K562 (cell line): ENCODE measurements around the gene CNRIP1. TPM values are rescaled to one million over a fixed set of nuclear protein-coding genes. Genes with fewer than 3 reads are reported as not detected.

ENCODE experiments used
- CREBBP ChIP-seq: IDR thresholded peaks from one replicate; pipeline ENCODE4 v1.6.1; 2012; ENCODE audit warnings: low read depth, mild to moderate bottlenecking, control low read depth, inconsistent platforms, low read length
- DMBX1 ChIP-seq: fragments of 250-450 bp; sonication (Bioruptor Pico); IDR thresholded peaks from 2 replicates; pipeline ENCODE4 v1.8.0; 2022; ENCODE audit warnings: inconsistent platforms, mild to moderate bottlenecking, moderate library complexity, borderline replicate concordance
- EP400 ChIP-seq: fragments of 450-650 bp; IDR thresholded peaks from 2 replicates; pipeline ENCODE4 v1.6.1; 2017; ENCODE audit warnings: antibody characterized with exemption, mild to moderate bottlenecking, moderate library complexity
- LEF1 ChIP-seq: fragments of 450-650 bp; IDR thresholded peaks from 2 replicates; pipeline ENCODE4 v1.6.1; 2016; ENCODE audit warnings: mild to moderate bottlenecking
- MAFK ChIP-seq: IDR thresholded peaks from 2 replicates; pipeline ENCODE4 v1.6.1; 2011; ENCODE audit warnings: low read length, improper control_type of control experiment
- NCOR1 ChIP-seq: fragments of 450-650 bp; IDR thresholded peaks from 2 replicates; pipeline ENCODE4 v1.6.1; 2016; ENCODE audit warnings: mild to moderate bottlenecking, moderate library complexity
- POLR2AphosphoS5 ChIP-seq: IDR thresholded peaks from 2 replicates; pipeline ENCODE4 v1.6.1; 2011; ENCODE audit warnings: mild to moderate bottlenecking, low read depth, low read length, moderate library complexity; ENCODE audit not compliant: control insufficient read depth, insufficient read depth
- RCOR1 ChIP-seq, 2 experiments: IDR thresholded peaks; 2 replicates each; pipeline ENCODE4 v1.6.1; 2012; ENCODE audit warnings: low read depth in 2 of 2, low read length in 2 of 2, borderline replicate concordance in 1 of 2, improper control_type of control experiment in 1 of 2
- ZNF584 ChIP-seq: fragments of 200-800 bp; sonication (Bioruptor generic); IDR thresholded peaks from 2 replicates; pipeline ENCODE4 v1.6.1; 2016; ENCODE audit warnings: low read depth, mild to moderate bottlenecking, missing genetic modification characterization, missing compliant biosample characterization
- polyA plus RNA-seq, 8 experiments: library from polyadenylated mRNA; depleted of rRNA in 4 of 8; stranded (reverse) in 5 of 8; unstranded in 3 of 8; fragments of >200 nt; fragmentation: Nextera tagmentation in 2 of 8; fragmentation: Illumina TruSeq in 1 of 8; extraction: Ambion mirVana in 2 of 8; extraction: Trizol in 1 of 8; gene quantifications; 2 replicates each; pipeline versions ENCODE4 v1.2.1 to v1.2.3, GENCODE V29; 2011 to 2014; ENCODE audit warnings: inconsistent platforms in 1 of 8, missing spikeins in 1 of 8
- total RNA-seq, 7 experiments: library from RNA; depleted of rRNA in 6 of 7; stranded (reverse); fragments of >200 nt in 6 of 7; fragmentation: Illumina TruSeq in 2 of 7; extraction: Trizol in 2 of 7; gene quantifications; 2 replicates each; pipeline versions ENCODE4 v1.2.1 to v1.2.3, GENCODE V29; 2011 to 2021; ENCODE audit warnings: low replicate concordance in 1 of 7
- TF ChIP-seq, protein P1 (sequence below): IDR thresholded peaks from 2 replicates; pipeline ENCODE4 v1.6.1; 2016; ENCODE audit warnings: missing genetic modification characterization, missing compliant biosample characterization
- TF ChIP-seq, protein P2 (sequence below), 2 experiments: IDR thresholded peaks; 2 replicates each; pipeline ENCODE4 v1.6.1; 2012; ENCODE audit warnings: improper control_type of control experiment in 2 of 2, low read depth in 2 of 2, low read length in 2 of 2, borderline replicate concordance in 1 of 2
- TF ChIP-seq, protein P3 (sequence below): sonication (generic); formaldehyde crosslinking; IDR thresholded peaks from 2 replicates; pipeline ENCODE4 v1.8.0; 2022; ENCODE audit warnings: mild to moderate bottlenecking, missing genetic modification reagents, borderline replicate concordance
- TF ChIP-seq, protein P4 (sequence below): sonication (generic); formaldehyde crosslinking; IDR thresholded peaks from 2 replicates; pipeline ENCODE4 v1.8.1; 2022; ENCODE audit warnings: missing genetic modification reagents
- TF ChIP-seq, protein P5 (sequence below): fragments of 250-450 bp; sonication (Bioruptor Pico); IDR thresholded peaks from 2 replicates; pipeline ENCODE4 v1.8.0; 2022; ENCODE audit warnings: moderate library complexity, mild to moderate bottlenecking, inconsistent platforms
- TF ChIP-seq, protein P6 (sequence below): sonication (generic); formaldehyde crosslinking; IDR thresholded peaks from 2 replicates; pipeline ENCODE4 v1.5.0; 2020; ENCODE audit warnings: missing genetic modification reagents

Gene CNRIP1
- total and polyA plus RNA-seq, 9 of the 15 experiments (the other 6 are each of a cell fraction or from before 2014, with no cell fraction given), result 0.59 to 2.1 (median 1.5) TPM

DNA sequence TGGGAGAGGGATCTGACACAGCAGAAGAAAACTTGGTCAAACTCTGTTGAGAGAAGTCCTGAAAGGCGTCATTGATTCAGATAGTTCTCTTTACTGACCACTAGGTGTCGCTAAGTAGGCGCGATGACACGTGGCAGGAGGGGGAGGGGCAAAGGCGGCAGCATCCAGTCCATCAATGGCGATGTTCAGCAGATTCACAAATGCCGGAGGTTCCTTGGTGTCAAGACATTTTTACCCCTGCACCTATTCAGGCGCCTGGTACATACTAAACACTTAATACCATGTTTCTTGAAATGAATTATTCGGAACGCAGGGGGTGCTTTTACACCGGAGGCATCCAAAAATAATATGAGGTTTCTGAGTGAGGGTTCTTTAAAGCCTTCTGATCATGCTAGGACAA, 42.3 kb upstream of the CNRIP1 start (continued):
- TF ChIP-seq MAFK (peak; percentile 14; the same call in 1 of the 2 replicates), LEF1 (peak; percentile 56; the same call in 1 of the 2 replicates), NCOR1 (0 out of 2 replicates have a peak, but pooled peaks have one; percentile 35), ZNF584 (CRISPR knock-in tag) (peak; percentile 79; the same call in 1 of the 2 replicates), CREBBP (no peak), EP400 (peak; percentile 84), POLR2AphosphoS5 (no peak), RCOR1 (IDR thresholded peaks at IDR 0.05; ENCODE audit: borderline replicate concordance in 1 of 2, low read depth in 2 of 2, low read length in 2 of 2) (peak in 1 of 2 experiments; percentile 85; a peak in 2 of 4 replicates), DMBX1 (CRISPR knock-in tag) (peak; percentile 71; the same call in 1 of the 2 replicates)
- TF ChIP-seq, protein P1, sequence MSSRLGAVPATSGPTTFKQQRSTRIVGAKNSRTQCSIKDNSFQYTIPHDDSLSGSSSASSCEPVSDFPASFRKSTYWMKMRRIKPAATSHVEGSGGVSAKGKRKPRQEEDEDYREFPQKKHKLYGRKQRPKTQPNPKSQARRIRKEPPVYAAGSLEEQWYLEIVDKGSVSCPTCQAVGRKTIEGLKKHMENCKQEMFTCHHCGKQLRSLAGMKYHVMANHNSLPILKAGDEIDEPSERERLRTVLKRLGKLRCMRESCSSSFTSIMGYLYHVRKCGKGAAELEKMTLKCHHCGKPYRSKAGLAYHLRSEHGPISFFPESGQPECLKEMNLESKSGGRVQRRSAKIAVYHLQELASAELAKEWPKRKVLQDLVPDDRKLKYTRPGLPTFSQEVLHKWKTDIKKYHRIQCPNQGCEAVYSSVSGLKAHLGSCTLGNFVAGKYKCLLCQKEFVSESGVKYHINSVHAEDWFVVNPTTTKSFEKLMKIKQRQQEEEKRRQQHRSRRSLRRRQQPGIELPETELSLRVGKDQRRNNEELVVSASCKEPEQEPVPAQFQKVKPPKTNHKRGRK (tag), result no peak
- TF ChIP-seq, protein P2, sequence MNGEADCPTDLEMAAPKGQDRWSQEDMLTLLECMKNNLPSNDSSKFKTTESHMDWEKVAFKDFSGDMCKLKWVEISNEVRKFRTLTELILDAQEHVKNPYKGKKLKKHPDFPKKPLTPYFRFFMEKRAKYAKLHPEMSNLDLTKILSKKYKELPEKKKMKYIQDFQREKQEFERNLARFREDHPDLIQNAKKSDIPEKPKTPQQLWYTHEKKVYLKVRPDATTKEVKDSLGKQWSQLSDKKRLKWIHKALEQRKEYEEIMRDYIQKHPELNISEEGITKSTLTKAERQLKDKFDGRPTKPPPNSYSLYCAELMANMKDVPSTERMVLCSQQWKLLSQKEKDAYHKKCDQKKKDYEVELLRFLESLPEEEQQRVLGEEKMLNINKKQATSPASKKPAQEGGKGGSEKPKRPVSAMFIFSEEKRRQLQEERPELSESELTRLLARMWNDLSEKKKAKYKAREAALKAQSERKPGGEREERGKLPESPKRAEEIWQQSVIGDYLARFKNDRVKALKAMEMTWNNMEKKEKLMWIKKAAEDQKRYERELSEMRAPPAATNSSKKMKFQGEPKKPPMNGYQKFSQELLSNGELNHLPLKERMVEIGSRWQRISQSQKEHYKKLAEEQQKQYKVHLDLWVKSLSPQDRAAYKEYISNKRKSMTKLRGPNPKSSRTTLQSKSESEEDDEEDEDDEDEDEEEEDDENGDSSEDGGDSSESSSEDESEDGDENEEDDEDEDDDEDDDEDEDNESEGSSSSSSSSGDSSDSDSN (IDR thresholded peaks at IDR 0.05; ENCODE audit: borderline replicate concordance in 1 of 2, low read depth in 2 of 2, low read length in 2 of 2), result 0 out of 4 replicates have a peak, but pooled peaks of 1 of the 2 experiments have one; percentile 43
- TF ChIP-seq, protein P3, sequence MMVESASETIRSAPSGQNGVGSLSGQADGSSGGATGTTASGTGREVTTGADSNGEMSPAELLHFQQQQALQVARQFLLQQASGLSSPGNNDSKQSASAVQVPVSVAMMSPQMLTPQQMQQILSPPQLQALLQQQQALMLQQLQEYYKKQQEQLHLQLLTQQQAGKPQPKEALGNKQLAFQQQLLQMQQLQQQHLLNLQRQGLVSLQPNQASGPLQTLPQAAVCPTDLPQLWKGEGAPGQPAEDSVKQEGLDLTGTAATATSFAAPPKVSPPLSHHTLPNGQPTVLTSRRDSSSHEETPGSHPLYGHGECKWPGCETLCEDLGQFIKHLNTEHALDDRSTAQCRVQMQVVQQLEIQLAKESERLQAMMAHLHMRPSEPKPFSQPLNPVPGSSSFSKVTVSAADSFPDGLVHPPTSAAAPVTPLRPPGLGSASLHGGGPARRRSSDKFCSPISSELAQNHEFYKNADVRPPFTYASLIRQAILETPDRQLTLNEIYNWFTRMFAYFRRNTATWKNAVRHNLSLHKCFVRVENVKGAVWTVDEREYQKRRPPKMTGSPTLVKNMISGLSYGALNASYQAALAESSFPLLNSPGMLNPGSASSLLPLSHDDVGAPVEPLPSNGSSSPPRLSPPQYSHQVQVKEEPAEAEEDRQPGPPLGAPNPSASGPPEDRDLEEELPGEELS (CRISPR knock-in tag), result no peak
- TF ChIP-seq, protein P4, sequence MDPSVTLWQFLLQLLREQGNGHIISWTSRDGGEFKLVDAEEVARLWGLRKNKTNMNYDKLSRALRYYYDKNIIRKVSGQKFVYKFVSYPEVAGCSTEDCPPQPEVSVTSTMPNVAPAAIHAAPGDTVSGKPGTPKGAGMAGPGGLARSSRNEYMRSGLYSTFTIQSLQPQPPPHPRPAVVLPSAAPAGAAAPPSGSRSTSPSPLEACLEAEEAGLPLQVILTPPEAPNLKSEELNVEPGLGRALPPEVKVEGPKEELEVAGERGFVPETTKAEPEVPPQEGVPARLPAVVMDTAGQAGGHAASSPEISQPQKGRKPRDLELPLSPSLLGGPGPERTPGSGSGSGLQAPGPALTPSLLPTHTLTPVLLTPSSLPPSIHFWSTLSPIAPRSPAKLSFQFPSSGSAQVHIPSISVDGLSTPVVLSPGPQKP (CRISPR knock-in tag), result no peak
- TF ChIP-seq, protein P5, sequence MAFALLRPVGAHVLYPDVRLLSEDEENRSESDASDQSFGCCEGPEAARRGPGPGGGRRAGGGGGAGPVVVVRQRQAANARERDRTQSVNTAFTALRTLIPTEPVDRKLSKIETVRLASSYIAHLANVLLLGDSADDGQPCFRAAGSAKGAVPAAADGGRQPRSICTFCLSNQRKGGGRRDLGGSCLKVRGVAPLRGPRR, result no peak
- TF ChIP-seq, protein P6, sequence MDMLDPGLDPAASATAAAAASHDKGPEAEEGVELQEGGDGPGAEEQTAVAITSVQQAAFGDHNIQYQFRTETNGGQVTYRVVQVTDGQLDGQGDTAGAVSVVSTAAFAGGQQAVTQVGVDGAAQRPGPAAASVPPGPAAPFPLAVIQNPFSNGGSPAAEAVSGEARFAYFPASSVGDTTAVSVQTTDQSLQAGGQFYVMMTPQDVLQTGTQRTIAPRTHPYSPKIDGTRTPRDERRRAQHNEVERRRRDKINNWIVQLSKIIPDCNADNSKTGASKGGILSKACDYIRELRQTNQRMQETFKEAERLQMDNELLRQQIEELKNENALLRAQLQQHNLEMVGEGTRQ (CRISPR knock-in tag), result peak; percentile 75
